Activated T-cell treated with anti-CD3 and anti-CD28 coated beads for 24 hours (primary cell): Measurements from ENCODE around the gene OR2F2.

Experiments used
- DNase-seq: peaks from one replicate; pipeline ENCODE4 v3.0.0-alpha.2; 2020; ENCODE audit warnings: low read depth

The OR2F2 gene, protein sequence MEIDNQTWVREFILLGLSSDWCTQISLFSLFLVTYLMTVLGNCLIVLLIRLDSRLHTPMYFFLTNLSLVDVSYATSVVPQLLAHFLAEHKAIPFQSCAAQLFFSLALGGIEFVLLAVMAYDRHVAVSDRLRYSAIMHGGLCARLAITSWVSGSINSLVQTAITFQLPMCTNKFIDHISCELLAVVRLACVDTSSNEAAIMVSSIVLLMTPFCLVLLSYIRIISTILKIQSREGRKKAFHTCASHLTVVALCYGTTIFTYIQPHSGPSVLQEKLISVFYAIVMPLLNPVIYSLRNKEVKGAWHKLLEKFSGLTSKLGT

GRCh38 chr7:143934526-143935325, at the start of gene OR2F2:
TSS of gene OR2F2 (plus strand) at chr7:143935233. CDS start at chr7:143935233, 0 bp downstream.
- no peak for DNase-seq

DNA sequence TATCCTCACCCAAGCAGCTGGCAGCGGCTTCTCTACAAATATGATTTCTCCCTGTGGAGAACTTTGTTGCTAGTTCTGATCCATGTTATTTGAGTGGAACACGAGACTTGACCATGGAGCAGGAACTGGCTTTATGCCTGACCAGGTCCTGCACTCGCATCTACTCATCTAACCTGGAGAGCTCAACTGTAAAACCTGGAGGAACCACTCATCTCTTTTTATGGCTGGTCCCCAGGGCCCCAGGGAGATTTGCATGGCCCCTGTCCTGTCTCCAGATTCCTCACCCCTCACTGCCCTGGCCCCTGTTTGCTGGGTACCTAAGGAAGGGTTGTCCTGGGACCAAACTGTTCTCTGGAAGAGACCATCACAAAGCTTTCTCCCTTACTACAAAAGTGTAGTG, 49.1 kb upstream of the OR2F2 start:
- no peak for DNase-seq

- no peak for DNase-seq
Observed at GRCh38 chr7:143886826-143887477, 48.1 kb upstream of the OR2F2 start.

DNA sequence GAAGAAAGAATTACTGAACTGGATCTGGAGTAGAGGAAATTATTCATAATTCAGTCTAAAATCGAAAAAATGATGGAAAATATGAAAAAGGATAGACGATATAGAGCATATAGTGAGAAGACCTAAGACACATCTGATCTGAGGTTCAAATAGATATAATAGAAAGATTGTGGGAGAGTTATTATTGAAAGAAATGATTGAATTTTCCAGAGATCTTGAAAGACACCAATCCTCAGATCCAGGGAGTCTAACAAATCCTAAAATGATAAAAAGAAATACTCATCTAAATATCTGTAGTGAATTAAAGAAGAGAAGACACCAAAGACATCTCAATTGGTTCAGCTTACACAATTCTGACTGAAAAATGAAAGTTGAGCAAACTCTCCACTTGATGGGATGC, 46.0 kb upstream of the OR2F2 start:
- DNase-seq = no peak

DNA sequence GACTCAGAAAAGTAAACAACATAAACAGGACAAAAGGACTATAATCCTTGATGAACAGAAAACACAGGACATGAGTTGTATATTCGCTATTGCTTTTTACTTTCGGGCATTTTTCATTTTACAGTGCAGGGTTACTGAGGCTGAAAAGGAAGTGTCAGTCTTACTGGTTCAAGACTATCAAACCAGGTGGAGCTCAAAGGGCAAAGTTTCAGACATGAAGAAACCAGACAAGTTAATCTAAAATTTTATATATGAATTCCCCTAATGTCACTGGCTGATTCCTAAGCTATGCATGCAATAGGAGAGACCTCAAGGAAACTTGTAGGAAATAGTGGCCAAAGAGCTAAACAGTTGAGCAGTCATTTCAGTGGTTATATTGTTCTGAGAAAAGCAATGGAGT, 44.5 kb upstream of the OR2F2 start:
- no peak for DNase-seq

DNA sequence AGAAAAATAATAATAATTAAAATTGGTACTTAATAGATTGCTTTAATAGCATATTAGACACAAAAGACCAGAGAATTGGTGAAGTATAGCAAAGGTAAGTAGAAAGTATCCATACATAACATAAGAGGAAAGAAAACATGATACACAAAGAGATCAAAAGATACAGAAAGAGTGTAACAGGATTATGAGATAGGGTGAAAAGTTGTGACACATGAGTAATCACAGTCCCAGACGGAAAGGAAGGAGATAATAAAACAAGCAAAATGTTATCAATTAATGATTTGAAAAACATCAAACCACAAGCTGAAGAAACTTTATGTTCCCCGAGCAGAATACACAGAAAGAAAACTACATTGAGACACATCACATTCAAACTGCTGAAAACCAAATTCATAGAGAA, 43.6 kb upstream of the OR2F2 start:
- no peak for DNase-seq

GRCh38 chr7:143892527-143893300, 42.3 kb upstream of the OR2F2 start:
- DNase-seq = no peak

GRCh38 chr7:143896667-143897066, 38.4 kb upstream of the OR2F2 start:
- no peak for DNase-seq

DNA sequence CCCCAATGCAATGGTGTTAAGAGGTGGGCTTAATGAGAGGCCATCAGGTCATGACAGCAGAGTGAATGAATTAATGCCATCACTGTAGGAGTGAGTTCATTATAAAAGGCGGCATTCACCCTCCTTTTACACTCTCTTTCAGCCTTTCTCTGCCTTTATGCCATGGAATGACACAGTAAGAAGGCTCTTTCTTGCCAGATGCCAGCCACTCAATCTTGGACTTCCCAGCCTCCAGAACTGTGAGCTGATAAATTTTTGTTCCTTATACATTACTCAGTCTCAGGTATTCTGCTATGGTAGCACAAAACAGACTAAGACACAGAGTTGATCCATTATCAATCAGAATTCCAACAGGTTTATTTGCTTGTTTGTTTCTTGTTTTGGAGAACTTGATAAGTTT, 36.2 kb upstream of the OR2F2 start:
- DNase-seq = no peak

DNA sequence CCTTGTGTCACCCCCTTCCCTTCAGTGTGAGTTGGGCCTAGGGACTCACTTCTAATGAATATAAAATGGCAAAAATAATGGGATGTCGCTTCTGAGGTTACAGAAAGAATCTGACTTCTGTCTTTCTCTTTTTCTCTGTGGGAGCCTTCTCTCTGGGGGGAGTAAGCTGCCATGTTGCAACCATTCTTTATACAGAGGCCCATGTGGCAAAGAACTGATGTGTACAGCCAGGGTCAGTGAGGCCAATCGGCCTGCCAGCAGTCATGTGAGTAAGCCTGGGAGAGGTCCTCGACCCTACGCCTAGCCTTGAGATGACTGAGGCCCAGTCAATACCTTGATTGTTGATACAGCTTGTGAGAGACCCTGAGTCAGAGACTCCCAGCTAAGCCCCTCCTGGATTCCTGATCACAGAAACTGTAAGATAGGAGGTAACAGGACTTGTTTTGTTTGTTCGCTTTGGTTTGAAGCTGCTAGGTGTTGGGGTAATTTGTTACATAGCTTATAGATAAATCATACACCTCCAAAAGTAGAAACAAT, 34.7 kb upstream of the OR2F2 start:
- DNase-seq = no peak

DNA sequence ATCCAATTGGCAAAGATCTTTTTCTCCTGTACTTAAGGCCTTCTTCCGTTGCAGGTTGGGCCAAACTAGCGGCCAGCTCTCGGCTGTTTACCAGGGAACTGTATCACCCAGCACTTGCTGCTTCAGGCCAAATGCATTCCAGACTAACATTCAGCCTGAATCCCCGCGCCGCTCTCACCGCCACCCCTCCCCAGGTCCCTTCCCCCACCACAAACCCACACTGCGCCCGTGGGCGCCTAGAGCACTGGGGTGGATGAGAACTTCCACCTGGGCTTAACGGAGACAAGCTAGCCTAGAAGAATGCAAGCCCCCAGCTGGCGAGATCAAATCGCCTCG, 33.7 kb upstream of the OR2F2 start:
- DNase-seq = peak; percentile 7

DNA sequence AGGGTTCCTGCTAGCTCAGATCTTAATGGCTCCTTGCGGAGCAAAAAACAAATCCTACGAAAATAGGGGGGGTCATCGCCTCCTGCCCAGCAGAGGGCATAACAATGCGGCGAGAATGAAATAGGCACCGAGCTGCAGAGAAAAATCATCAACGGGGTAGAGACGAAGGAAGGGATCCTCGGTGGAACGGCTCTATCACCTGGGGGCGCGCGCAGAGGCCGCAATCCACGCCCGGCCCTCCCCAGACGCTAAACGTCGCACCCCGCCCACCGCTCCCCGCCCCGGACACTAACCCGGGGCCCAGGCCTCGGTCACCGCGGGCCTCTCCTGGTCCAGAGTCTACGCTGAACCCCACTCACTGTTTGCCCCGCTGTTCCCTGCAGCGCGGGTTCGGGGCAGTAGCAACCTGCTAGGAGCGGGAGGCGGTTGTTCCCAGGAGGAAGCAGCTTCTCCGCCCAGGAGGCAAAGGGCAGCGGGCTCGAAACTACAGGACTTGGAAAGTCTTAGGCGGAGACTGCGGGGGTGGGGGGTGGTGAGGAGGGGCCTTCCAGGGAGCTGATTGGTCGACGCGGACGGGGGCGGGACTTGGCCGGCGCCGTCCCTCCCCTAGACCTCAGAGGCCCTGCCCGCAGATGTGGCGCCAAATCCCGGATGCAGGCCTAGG, 33.2 kb upstream of the OR2F2 start, which contains the start of gene TCAF1:
Gene TCAF1 (minus strand): TSS at position 509 of the 664 bp plus-strand sequence. CDS start 25,568 bp downstream, outside the sequence.
- DNase-seq = peak; percentile 84

DNA sequence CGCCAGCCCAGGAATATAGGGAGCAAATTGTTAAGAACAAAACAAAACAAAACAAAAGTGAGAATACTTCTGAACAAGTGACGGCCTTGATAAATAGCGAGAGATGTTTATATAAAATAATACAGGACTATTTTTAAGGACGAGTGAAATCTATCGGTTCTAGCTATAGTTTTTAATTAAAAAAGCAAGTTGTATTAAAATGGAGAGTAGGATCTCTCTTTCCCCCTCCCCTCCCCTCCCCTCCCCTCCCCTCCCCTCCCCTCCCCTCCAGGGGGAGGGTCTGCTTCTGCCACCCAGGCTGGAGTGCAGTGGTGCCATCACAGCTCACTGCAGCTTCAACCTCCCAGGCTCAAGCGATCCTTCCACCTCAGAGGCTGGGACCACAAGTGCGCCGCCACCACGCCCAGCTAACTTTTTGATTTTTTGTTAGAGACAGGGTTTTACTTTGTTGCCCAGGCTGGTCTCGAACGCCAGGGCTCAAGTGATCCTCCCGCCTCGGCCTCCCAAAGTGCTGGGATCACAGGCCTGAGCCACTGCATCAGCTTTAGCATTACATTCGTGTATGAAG, 32.6 kb upstream of the OR2F2 start:
- no peak for DNase-seq

GRCh38 chr7:143905509-143905908, 29.5 kb upstream of the OR2F2 start:
- DNase-seq = no peak

GRCh38 chr7:143906151-143906550, 28.9 kb upstream of the OR2F2 start:
- no peak for DNase-seq

- DNase-seq = no peak
Observed at GRCh38 chr7:143906895-143907294, 28.1 kb upstream of the OR2F2 start.

GRCh38 chr7:143908120-143908519, 26.9 kb upstream of the OR2F2 start:
- DNase-seq = no peak

- DNase-seq = no peak
Observed at GRCh38 chr7:143909863-143910262, 25.2 kb upstream of the OR2F2 start.

DNA sequence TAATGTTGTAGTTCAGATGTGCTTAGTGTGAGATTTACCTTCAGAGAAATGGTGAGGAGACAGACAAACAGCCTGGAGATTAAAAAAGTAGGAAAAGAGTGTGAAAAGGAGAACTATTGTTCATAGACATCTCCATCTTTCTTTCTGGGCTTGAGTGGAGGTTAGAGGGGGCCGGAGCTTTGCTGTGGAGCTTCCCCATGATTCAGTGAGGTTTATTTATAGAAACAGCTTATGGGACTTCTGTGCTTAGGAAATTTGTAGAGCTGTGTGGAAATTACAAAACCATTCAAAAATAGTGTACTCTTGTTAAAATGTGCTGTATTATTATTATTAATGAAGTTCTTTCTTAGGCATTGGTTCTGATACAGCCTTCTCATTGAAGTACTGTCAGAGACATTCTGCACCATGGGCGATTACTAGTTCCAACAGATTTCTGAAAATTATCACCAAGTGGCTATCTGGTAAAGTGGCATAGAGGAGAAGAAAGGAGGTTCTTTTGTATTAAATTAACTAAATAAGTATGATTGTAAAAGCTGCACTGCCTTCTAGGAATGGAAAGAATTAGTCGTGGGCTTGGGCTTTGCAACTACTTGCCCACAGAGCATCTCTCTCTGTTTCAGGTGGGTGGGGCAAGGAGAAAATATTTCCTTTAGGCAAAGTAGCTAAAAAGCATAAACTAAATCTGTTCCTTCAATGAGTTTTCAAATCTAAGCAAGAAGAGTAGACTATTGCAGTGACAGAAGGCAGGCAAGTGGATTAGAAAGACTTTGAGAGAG, 24.4 kb upstream of the OR2F2 start:
- no peak for DNase-seq

DNA sequence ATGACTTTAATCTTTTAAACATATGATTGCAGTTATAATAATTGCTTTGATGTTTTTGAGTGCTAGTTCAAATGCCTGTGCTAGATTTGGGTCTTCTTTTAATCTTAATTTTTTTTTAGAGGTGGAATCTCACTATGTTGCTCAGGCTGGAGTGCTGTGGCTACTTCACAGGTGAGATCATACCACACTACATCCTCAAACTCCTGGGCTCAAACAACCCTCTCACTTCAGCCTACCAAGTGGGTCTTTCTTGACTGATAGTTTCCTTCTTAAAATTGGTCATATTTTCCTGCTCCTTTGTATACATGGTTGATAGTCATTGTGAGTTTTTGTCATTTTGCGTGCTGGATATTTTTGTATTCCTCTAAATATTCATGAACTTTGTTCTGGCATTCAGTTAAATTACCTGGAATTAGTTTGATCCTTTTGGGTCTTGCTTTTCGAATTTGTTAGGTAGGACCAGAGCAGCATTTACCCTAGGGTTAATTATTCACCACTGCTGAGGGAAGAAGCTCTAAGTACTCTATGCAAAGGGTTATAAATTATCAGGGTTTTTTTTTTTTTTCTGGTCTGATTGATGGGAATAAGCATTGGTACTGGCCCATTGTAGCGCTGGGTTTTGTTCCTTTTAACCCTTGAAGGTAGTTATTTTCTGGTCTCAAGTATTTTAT, 21.0 kb upstream of the OR2F2 start:
- no peak for DNase-seq
